WTC11 (cell line): ENCODE measurements around the gene TMEM243. TPM values are rescaled to one million over a fixed set of nuclear protein-coding genes. Genes with fewer than 3 reads are reported as not detected.

ENCODE experiments used
- ATAC-seq: fragments of 200-7000 bp; cut with Tn5 transposase; 2 replicates; pipeline ENCODE4 v1.10.0; 2021; ENCODE audit warnings: mild to moderate bottlenecking, moderate library complexity
- CTCF ChIA-PET: fragments of 300-600 bp; sonication (Branson Sonifier 250); formaldehyde crosslinking; loops from one replicate; lab custom pipeline; 2021; ENCODE audit warnings: antibody characterized with exemption; lab: Charles Lee
- POLR2A ChIA-PET: fragments of 350-600 bp; sonication (Branson Sonifier 250); formaldehyde crosslinking; loops from one replicate; lab custom pipeline; 2021; ENCODE audit warnings: antibody characterized with exemption; lab: Charles Lee
- DNase-seq: peaks from one replicate; pipeline ENCODE4 v3.0.0; 2021; ENCODE audit warnings: low spot score
- H3K27ac Mint-ChIP-seq: 2 replicates; pipeline ENCODE4 v1.8.0; 2021; ENCODE audit warnings: mixed read lengths
- H3K27me3 Mint-ChIP-seq: 2 replicates; pipeline ENCODE4 v1.8.0; 2021; ENCODE audit warnings: low read depth, mild to moderate bottlenecking, moderate library complexity, mixed read lengths
- H3K36me3 Mint-ChIP-seq: 2 replicates; pipeline ENCODE4 v1.8.0; 2021; ENCODE audit warnings: mixed read lengths
- H3K4me1 Mint-ChIP-seq: 2 replicates; pipeline ENCODE4 v1.8.0; 2022; ENCODE audit warnings: mixed read lengths
- H3K4me3 Mint-ChIP-seq: 2 replicates; pipeline ENCODE4 v1.8.0; 2021; ENCODE audit warnings: mild to moderate bottlenecking, moderate library complexity, mixed read lengths
- H3K9me3 Mint-ChIP-seq: 2 replicates; pipeline ENCODE4 v1.8.0; 2021; ENCODE audit warnings: mixed read lengths
- CBFB ChIP-seq: sonication (generic); formaldehyde crosslinking; IDR thresholded peaks from 2 replicates; pipeline ENCODE4 v1.8.1; 2022; ENCODE audit warnings: mild to moderate bottlenecking, low read depth, missing genetic modification reagents
- CREM ChIP-seq: sonication (generic); formaldehyde crosslinking; IDR thresholded peaks from 2 replicates; pipeline ENCODE4 v1.8.1; 2022; ENCODE audit warnings: mild to moderate bottlenecking, missing genetic modification reagents, moderate library complexity
- ERG ChIP-seq: fragments of 250-450 bp; sonication (Bioruptor Pico); IDR thresholded peaks from 2 replicates; pipeline ENCODE4 v1.8.0; 2021; ENCODE audit warnings: mild to moderate bottlenecking
- GTF2I ChIP-seq: fragments of 250-450 bp; sonication (Bioruptor Pico); conservative IDR thresholded peaks from 2 replicates; pipeline ENCODE4 v1.4.0; 2021; ENCODE audit warnings: mild to moderate bottlenecking
- HMGA2 ChIP-seq: fragments of 250-450 bp; sonication (Bioruptor Pico); IDR thresholded peaks from 2 replicates; pipeline ENCODE4 v1.4.0; 2021; ENCODE audit warnings: mild to moderate bottlenecking, moderate library complexity
- IRF2 ChIP-seq: sonication (generic); formaldehyde crosslinking; IDR thresholded peaks from 2 replicates; pipeline ENCODE4 v1.8.0; 2022; ENCODE audit warnings: low read depth, missing genetic modification reagents, borderline replicate concordance
- MLX ChIP-seq: sonication (generic); formaldehyde crosslinking; IDR thresholded peaks from 2 replicates; pipeline ENCODE4 v1.8.1; 2023; ENCODE audit warnings: mild to moderate bottlenecking, missing genetic modification reagents, moderate library complexity
- MYBL2 ChIP-seq: sonication (generic); formaldehyde crosslinking; IDR thresholded peaks from 2 replicates; pipeline ENCODE4 v1.8.1; 2023; ENCODE audit warnings: mild to moderate bottlenecking, moderate library complexity, missing genetic modification reagents
- NR3C1 ChIP-seq: sonication (generic); formaldehyde crosslinking; conservative IDR thresholded peaks from 2 replicates; pipeline ENCODE4 v1.8.1; 2023; ENCODE audit warnings: low read depth, mild to moderate bottlenecking, missing genetic modification reagents
- PRRX2 ChIP-seq: fragments of 250-450 bp; sonication (Bioruptor Pico); IDR thresholded peaks from 2 replicates; pipeline ENCODE4 v1.8.0; 2021; ENCODE audit warnings: mild to moderate bottlenecking
- TEAD1 ChIP-seq: sonication (generic); formaldehyde crosslinking; IDR thresholded peaks from 2 replicates; pipeline ENCODE4 v1.8.0; 2022; ENCODE audit warnings: mild to moderate bottlenecking, missing genetic modification reagents
- TP53 ChIP-seq: sonication (generic); formaldehyde crosslinking; IDR thresholded peaks from 2 replicates; pipeline ENCODE4 v1.8.1; 2023; ENCODE audit warnings: mild to moderate bottlenecking, missing genetic modification reagents
- ZNF219 ChIP-seq: sonication (generic); formaldehyde crosslinking; IDR thresholded peaks from 2 replicates; pipeline ENCODE4 v1.8.0; 2023; ENCODE audit warnings: missing genetic modification reagents, mild to moderate bottlenecking, borderline replicate concordance
- total RNA-seq: library from RNA; stranded (reverse); gene quantifications from 3 replicates; pipeline ENCODE4 v1.2.3, GENCODE V29; 2021
- TF ChIP-seq, protein P1 (sequence below): sonication (generic); formaldehyde crosslinking; IDR thresholded peaks from 2 replicates; pipeline ENCODE4 v1.8.1; 2023; ENCODE audit warnings: mild to moderate bottlenecking, missing genetic modification reagents, borderline replicate concordance
- TF ChIP-seq, protein P2 (sequence below): fragments of 250-450 bp; sonication (Bioruptor Pico); IDR thresholded peaks from 2 replicates; pipeline ENCODE4 v1.9.0; 2021; ENCODE audit warnings: mild to moderate bottlenecking, borderline replicate concordance

Gene TMEM243
- total RNA-seq, 1 experiment from 2014 or later: 29.0 TPM

GRCh38 chr7:87217983-87218653, 1.4 kb downstream of the TMEM243 start (continued):
- TF ChIP-seq, protein P1, sequence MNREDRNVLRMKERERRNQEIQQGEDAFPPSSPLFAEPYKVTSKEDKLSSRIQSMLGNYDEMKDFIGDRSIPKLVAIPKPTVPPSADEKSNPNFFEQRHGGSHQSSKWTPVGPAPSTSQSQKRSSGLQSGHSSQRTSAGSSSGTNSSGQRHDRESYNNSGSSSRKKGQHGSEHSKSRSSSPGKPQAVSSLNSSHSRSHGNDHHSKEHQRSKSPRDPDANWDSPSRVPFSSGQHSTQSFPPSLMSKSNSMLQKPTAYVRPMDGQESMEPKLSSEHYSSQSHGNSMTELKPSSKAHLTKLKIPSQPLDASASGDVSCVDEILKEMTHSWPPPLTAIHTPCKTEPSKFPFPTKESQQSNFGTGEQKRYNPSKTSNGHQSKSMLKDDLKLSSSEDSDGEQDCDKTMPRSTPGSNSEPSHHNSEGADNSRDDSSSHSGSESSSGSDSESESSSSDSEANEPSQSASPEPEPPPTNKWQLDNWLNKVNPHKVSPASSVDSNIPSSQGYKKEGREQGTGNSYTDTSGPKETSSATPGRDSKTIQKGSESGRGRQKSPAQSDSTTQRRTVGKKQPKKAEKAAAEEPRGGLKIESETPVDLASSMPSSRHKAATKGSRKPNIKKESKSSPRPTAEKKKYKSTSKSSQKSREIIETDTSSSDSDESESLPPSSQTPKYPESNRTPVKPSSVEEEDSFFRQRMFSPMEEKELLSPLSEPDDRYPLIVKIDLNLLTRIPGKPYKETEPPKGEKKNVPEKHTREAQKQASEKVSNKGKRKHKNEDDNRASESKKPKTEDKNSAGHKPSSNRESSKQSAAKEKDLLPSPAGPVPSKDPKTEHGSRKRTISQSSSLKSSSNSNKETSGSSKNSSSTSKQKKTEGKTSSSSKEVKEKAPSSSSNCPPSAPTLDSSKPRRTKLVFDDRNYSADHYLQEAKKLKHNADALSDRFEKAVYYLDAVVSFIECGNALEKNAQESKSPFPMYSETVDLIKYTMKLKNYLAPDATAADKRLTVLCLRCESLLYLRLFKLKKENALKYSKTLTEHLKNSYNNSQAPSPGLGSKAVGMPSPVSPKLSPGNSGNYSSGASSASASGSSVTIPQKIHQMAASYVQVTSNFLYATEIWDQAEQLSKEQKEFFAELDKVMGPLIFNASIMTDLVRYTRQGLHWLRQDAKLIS: no peak
- no peak for TF ChIP-seq GTF2I (CRISPR knock-in tag)

- DNase-seq: no peak
- ChIA-PET CTCF (no interaction called here), POLR2A (no interaction called here)
- H3K27ac Mint-ChIP-seq: no peak overlapping the region
- peaks cover 23% of the 10 kb centered on the region for H3K4me1 Mint-ChIP-seq
- TF ChIP-seq MYBL2 (CRISPR knock-in tag): no peak
- no peak for TF ChIP-seq CBFB (CRISPR knock-in tag)
- TF ChIP-seq, protein P2, sequence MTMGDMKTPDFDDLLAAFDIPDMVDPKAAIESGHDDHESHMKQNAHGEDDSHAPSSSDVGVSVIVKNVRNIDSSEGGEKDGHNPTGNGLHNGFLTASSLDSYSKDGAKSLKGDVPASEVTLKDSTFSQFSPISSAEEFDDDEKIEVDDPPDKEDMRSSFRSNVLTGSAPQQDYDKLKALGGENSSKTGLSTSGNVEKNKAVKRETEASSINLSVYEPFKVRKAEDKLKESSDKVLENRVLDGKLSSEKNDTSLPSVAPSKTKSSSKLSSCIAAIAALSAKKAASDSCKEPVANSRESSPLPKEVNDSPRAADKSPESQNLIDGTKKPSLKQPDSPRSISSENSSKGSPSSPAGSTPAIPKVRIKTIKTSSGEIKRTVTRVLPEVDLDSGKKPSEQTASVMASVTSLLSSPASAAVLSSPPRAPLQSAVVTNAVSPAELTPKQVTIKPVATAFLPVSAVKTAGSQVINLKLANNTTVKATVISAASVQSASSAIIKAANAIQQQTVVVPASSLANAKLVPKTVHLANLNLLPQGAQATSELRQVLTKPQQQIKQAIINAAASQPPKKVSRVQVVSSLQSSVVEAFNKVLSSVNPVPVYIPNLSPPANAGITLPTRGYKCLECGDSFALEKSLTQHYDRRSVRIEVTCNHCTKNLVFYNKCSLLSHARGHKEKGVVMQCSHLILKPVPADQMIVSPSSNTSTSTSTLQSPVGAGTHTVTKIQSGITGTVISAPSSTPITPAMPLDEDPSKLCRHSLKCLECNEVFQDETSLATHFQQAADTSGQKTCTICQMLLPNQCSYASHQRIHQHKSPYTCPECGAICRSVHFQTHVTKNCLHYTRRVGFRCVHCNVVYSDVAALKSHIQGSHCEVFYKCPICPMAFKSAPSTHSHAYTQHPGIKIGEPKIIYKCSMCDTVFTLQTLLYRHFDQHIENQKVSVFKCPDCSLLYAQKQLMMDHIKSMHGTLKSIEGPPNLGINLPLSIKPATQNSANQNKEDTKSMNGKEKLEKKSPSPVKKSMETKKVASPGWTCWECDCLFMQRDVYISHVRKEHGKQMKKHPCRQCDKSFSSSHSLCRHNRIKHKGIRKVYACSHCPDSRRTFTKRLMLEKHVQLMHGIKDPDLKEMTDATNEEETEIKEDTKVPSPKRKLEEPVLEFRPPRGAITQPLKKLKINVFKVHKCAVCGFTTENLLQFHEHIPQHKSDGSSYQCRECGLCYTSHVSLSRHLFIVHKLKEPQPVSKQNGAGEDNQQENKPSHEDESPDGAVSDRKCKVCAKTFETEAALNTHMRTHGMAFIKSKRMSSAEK (CRISPR knock-in tag): no peak
- no peak for TF ChIP-seq ERG (CRISPR knock-in tag)
- TF ChIP-seq MLX (CRISPR knock-in tag): no peak
- TF ChIP-seq TEAD1: no peak
- no peak for TF ChIP-seq CREM (CRISPR knock-in tag)
- TF ChIP-seq TP53 (CRISPR knock-in tag): no peak
- no peak for TF ChIP-seq NR3C1 (CRISPR knock-in tag)
- no peak for TF ChIP-seq PRRX2 (CRISPR knock-in tag)
- TF ChIP-seq IRF2: no peak
- TF ChIP-seq HMGA2 (CRISPR knock-in tag): no peak
- TF ChIP-seq ZNF219 (CRISPR knock-in tag): no peak
- TF ChIP-seq, all 79 proteins: peak for 0
- Mint-ChIP-seq H3K9me3 (no peaks in the 10 kb centered on the region), H3K4me3 (no peak overlapping the region), H3K36me3 (peaks cover 25% of the 10 kb centered on the region), H3K27me3 (no peaks in the 10 kb centered on the region)
- ATAC-seq: no peak
Measured at GRCh38 chr7:87216701-87217508, 2.6 kb downstream of the TMEM243 start.
